ENCODE results near the gene MTR.

MTR gene

GRCh38 chr1:236862219-236862591 lies 67.1 kb downstream of the MTR start:
- H3K36me3 ChIP-seq (ENCODE audit: insufficient read depth, low read length): peaks cover 92% of the 10 kb centered on the region
- H3F3A ChIP-seq (ENCODE audit: insufficient read depth, low read length): no peaks in the 10 kb centered on the region
- H3K27me3 ChIP-seq (ENCODE audit: insufficient read depth, low read length): no peaks in the 10 kb centered on the region
- H3K9ac ChIP-seq (ENCODE audit: low read length): no peak overlapping the region
- no peak overlapping the region for H3K27ac ChIP-seq (ENCODE audit: low read depth, low read length, poor library complexity, severe bottlenecking)
- no peak overlapping the region for H3K4me2 ChIP-seq (ENCODE audit: low read length)
- no peaks in the 10 kb centered on the region for H4K20me1 ChIP-seq (ENCODE audit: insufficient read depth, low read length)
- no peak for TF ChIP-seq EZH2 (IDR thresholded peaks at IDR 0.05; ENCODE audit: borderline replicate concordance, low read length)
- no peaks in the 10 kb centered on the region for H3K4me1 ChIP-seq (ENCODE audit: insufficient read depth, low read length, severe bottlenecking)
- no peaks in the 10 kb centered on the region for H3K9me2 ChIP-seq (ENCODE audit: low read depth, low read length)
- H3K4me3 ChIP-seq (ENCODE audit: low read depth, low read length, poor library complexity, severe bottlenecking): no peak overlapping the region
- H3K9me3 ChIP-seq (ENCODE audit: low read length): no peaks in the 10 kb centered on the region
- no peaks in the 10 kb centered on the region for H3K79me2 ChIP-seq (ENCODE audit: insufficient read depth, low read length)
- no peak overlapping the region for H2AFZ ChIP-seq (ENCODE audit: low read length)

GRCh38 chr1:236862615-236863211 lies 67.6 kb downstream of the MTR start:
- TF ChIP-seq EZH2 (IDR thresholded peaks at IDR 0.05; ENCODE audit: borderline replicate concordance, low read length) (no peak), CTCF (IDR thresholded peaks at IDR 0.05; ENCODE audit: low read length) (no peak)
- Histone ChIP-seq H3K79me2 (ENCODE audit: insufficient read depth, low read length) (no peaks in the 10 kb centered on the region), H3K4me2 (ENCODE audit: low read length) (no peak overlapping the region), H3K4me3 (ENCODE audit: low read depth, low read length, poor library complexity, severe bottlenecking) (no peak overlapping the region), H3K9me2 (ENCODE audit: low read depth, low read length) (no peaks in the 10 kb centered on the region), H3K9ac (ENCODE audit: low read length) (no peak overlapping the region), H2AFZ (ENCODE audit: low read length) (no peak overlapping the region), H3K4me1 (ENCODE audit: insufficient read depth, low read length, severe bottlenecking) (no peaks in the 10 kb centered on the region), H3F3A (ENCODE audit: insufficient read depth, low read length) (no peaks in the 10 kb centered on the region), H3K9me3 (ENCODE audit: low read length) (no peaks in the 10 kb centered on the region), H3K27ac (ENCODE audit: low read depth, low read length, poor library complexity, severe bottlenecking) (no peak overlapping the region), H3K36me3 (ENCODE audit: insufficient read depth, low read length) (peaks cover 92% of the 10 kb centered on the region), H4K20me1 (ENCODE audit: insufficient read depth, low read length) (no peaks in the 10 kb centered on the region), H3K27me3 (ENCODE audit: insufficient read depth, low read length) (no peaks in the 10 kb centered on the region)

GRCh38 chr1:236864211-236864610 lies 69.1 kb downstream of the MTR start:
- H3K4me3 ChIP-seq (ENCODE audit: low read depth, low read length, poor library complexity, severe bottlenecking): no peak overlapping the region
- no peaks in the 10 kb centered on the region for H3K27me3 ChIP-seq (ENCODE audit: insufficient read depth, low read length)
- H3K9me2 ChIP-seq (ENCODE audit: low read depth, low read length): no peaks in the 10 kb centered on the region
- TF ChIP-seq CTCF (IDR thresholded peaks at IDR 0.05; ENCODE audit: low read length) (no peak), EZH2 (IDR thresholded peaks at IDR 0.05; ENCODE audit: borderline replicate concordance, low read length) (no peak)
- peaks cover 88% of the 10 kb centered on the region for H3K36me3 ChIP-seq (ENCODE audit: insufficient read depth, low read length)
- H3F3A ChIP-seq (ENCODE audit: insufficient read depth, low read length): peaks cover 4% of the 10 kb centered on the region; the same call in 1 of the 2 replicates
- no peak overlapping the region for H2AFZ ChIP-seq (ENCODE audit: low read length)
- no peak overlapping the region for H3K27ac ChIP-seq (ENCODE audit: low read depth, low read length, poor library complexity, severe bottlenecking)
- H3K9me3 ChIP-seq (ENCODE audit: low read length): no peaks in the 10 kb centered on the region
- H4K20me1 ChIP-seq (ENCODE audit: insufficient read depth, low read length): no peaks in the 10 kb centered on the region
- H3K4me1 ChIP-seq (ENCODE audit: insufficient read depth, low read length, severe bottlenecking): no peaks in the 10 kb centered on the region
- H3K79me2 ChIP-seq (ENCODE audit: insufficient read depth, low read length): no peaks in the 10 kb centered on the region
- no peak overlapping the region for H3K4me2 ChIP-seq (ENCODE audit: low read length)
- H3K9ac ChIP-seq (ENCODE audit: low read length): no peak overlapping the region
